Chondrocyte (in vitro differentiated cells): ENCODE results near the gene MAD1L1. TPM values are rescaled to one million over a fixed set of nuclear protein-coding genes. Genes with fewer than 3 reads are reported as not detected.

Source experiments
- DNase-seq: peaks from one replicate; pipeline ENCODE4 v3.0.0; 2021; ENCODE audit warnings: mixed read lengths, low spot score
- H3K27ac Mint-ChIP-seq: one replicate; pipeline ENCODE4 v1.8.0; 2021; ENCODE audit warnings: mild to moderate bottlenecking, moderate library complexity, mixed read lengths; ENCODE audit not compliant: unreplicated experiment
- H3K27me3 Mint-ChIP-seq: 2 replicates; pipeline ENCODE4 v1.8.0; 2021; ENCODE audit warnings: low read depth, mixed read lengths
- H3K36me3 Mint-ChIP-seq: 2 replicates; pipeline ENCODE4 v1.8.0; 2021; ENCODE audit warnings: low read depth, mixed read lengths
- H3K4me1 Mint-ChIP-seq: 2 replicates; pipeline ENCODE4 v1.8.0; 2021; ENCODE audit warnings: low read depth, mild to moderate bottlenecking, mixed read lengths
- H3K4me3 Mint-ChIP-seq: one replicate; pipeline ENCODE4 v1.8.0; 2021; ENCODE audit warnings: mild to moderate bottlenecking, moderate library complexity, mixed read lengths; ENCODE audit not compliant: unreplicated experiment
- H3K9me3 Mint-ChIP-seq: 2 replicates; pipeline ENCODE4 v1.8.0; 2021; ENCODE audit warnings: low read depth, mixed read lengths
- total RNA-seq: library from RNA; stranded (reverse); gene quantifications from 3 replicates; pipeline ENCODE4 v1.2.1, GENCODE V29; 2021
- TF ChIP-seq, protein P1 (sequence below): fragments of 200-600 bp; sonication (generic); IDR thresholded peaks from 2 replicates; pipeline ENCODE4 v1.5.0; 2021; ENCODE audit warnings: antibody characterized with exemption, mild to moderate bottlenecking, moderate library complexity

MAD1L1 gene
- total RNA-seq, 1 donor from 2014 or later, result 22.7 TPM

DNA sequence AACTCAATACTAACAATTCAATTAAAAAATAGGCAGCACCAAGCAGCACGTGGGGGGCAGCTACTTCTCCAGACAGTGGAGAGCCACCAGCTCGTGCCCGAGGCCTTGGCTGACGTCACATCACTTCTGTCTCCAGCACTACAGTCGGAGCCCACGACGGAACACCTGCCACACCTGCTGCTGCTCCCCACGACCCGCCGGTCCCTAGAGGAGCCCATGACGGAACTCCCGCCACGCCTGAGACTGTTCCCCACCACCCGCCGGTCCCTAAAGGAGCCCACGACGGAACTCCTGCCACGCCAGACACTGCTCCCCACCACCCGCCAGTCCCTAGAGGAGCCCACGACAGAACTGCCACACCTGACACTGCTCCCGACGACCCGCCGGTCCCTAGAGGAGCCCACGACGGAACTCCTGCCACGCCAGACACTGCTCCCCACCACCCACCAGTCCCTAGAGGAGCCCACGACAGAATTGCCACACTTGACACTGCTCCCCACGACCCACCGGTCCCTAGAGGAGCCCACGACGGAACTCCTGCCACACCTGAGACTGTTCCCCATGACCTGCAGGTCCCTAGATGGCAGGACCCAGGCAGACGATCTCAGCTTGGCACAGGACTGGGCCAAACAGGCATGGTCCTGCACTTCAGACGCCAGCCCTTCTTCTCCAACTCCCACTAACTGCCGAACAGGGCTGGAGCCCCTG is 304.7 kb downstream of the MAD1L1 start:
- H3K4me1 Mint-ChIP-seq, result peaks cover 33% of the 10 kb centered on the region
- peak overlapping the region; percentile 17 for H3K27ac Mint-ChIP-seq
- H3K9me3 Mint-ChIP-seq, result no peaks in the 10 kb centered on the region

DNA sequence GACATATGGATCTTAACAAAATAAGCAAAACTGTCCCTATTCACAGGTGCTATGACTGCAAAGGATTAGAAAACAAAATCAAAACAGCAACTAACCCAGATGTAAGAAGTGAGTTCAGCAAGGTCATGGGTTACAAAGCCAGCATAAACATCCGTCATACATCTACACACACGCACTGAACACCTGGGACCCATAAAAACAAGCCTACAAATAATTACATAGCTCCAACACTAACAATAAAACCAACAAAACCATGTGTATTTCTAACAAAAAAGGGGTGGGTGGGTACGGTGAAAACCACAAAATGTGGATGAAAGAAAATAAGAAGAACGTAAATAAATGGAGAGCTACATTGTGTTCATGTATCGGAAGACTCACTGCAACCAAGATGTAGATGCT is 305.8 kb downstream of the MAD1L1 start:
- H3K36me3 Mint-ChIP-seq, result peaks cover 6% of the 10 kb centered on the region
- H3K4me1 Mint-ChIP-seq, result peaks cover 33% of the 10 kb centered on the region
- no peak for DNase-seq
- no peaks in the 10 kb centered on the region for H3K27me3 Mint-ChIP-seq
- H3K27ac Mint-ChIP-seq, result no peak overlapping the region
- TF ChIP-seq, protein P1, sequence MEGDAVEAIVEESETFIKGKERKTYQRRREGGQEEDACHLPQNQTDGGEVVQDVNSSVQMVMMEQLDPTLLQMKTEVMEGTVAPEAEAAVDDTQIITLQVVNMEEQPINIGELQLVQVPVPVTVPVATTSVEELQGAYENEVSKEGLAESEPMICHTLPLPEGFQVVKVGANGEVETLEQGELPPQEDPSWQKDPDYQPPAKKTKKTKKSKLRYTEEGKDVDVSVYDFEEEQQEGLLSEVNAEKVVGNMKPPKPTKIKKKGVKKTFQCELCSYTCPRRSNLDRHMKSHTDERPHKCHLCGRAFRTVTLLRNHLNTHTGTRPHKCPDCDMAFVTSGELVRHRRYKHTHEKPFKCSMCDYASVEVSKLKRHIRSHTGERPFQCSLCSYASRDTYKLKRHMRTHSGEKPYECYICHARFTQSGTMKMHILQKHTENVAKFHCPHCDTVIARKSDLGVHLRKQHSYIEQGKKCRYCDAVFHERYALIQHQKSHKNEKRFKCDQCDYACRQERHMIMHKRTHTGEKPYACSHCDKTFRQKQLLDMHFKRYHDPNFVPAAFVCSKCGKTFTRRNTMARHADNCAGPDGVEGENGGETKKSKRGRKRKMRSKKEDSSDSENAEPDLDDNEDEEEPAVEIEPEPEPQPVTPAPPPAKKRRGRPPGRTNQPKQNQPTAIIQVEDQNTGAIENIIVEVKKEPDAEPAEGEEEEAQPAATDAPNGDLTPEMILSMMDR, result no peak
- no peak overlapping the region for H3K4me3 Mint-ChIP-seq
- no peaks in the 10 kb centered on the region for H3K9me3 Mint-ChIP-seq

More for the DNA sequence above, 304.7 kb downstream of the MAD1L1 start:
- TF ChIP-seq, protein P1, result no peak
- H3K36me3 Mint-ChIP-seq, result peaks cover 2% of the 10 kb centered on the region
- no peaks in the 10 kb centered on the region for H3K27me3 Mint-ChIP-seq
- no peak for DNase-seq
- H3K4me3 Mint-ChIP-seq, result no peak overlapping the region

DNA sequence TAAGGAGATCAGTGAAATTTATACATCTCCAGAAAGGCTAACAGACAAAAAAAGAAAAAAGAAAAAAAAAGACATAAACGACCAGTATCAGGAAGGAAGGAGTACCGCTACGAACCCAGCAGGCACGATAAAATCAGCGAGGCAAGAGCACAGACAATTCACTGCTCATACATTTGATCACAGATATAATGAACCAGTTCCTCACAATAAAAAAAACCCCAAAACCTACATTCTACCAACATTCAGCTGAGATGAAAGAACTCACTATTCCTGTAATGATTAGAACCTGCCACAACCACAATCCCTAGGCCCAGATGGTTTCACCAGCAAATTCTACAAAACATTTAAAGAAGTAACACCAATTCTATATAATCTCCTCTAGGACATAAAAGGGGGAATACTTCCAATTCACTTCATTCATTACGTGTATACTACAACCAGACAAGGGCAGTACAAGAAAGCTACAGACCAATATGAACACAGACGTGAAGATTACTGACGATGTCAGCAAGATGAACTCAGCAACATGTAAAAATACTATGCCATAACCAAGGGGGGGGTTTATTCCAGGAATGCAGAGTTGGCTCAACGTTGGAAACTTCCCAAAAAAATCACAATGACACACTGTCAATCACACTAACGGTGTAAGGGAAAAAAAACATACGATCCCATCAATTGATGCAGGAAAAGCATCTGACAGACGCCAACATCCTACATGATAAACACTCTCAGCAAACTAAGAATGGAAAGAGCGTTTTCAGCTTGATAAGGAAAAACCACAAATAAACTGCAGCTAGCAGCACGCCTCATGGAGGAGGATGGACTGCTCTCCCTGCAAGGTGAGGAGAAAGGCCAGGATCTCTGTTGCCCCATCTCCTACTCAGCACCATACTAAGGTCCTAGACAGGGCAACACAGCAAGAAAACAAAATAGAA is 306.5 kb downstream of the MAD1L1 start:
- H3K27me3 Mint-ChIP-seq, result no peaks in the 10 kb centered on the region
- no peak overlapping the region for H3K27ac Mint-ChIP-seq
- DNase-seq, result no peak
- no peaks in the 10 kb centered on the region for H3K9me3 Mint-ChIP-seq
- H3K4me3 Mint-ChIP-seq, result no peak overlapping the region
- peaks cover 6% of the 10 kb centered on the region for H3K36me3 Mint-ChIP-seq
- TF ChIP-seq, protein P1, result no peak
- peaks cover 28% of the 10 kb centered on the region for H3K4me1 Mint-ChIP-seq

DNA sequence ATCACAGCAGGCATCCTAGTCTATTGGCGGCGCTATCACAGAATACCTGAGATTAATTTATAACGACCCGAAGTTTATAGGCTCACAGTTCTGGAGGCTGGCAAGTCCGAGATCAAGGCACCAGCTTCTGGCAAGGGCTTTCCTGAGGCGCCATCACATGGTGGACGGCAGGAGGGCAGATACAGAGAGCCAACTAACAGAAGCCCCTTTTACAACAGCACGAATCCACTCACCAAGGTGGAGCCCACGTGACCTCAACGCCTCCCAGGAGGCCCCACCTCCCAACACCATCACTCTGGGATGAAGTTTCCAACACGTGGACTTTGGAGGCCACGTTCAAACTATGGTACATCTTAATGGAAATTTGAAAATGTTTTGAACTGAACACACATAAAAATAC is 307.4 kb downstream of the MAD1L1 start:
- no peaks in the 10 kb centered on the region for H3K9me3 Mint-ChIP-seq
- DNase-seq, result no peak
- H3K27ac Mint-ChIP-seq, result no peak overlapping the region
- peaks cover 6% of the 10 kb centered on the region for H3K36me3 Mint-ChIP-seq
- no peak overlapping the region for H3K4me3 Mint-ChIP-seq
- peaks cover 27% of the 10 kb centered on the region for H3K4me1 Mint-ChIP-seq
- TF ChIP-seq, protein P1, result no peak
- no peaks in the 10 kb centered on the region for H3K27me3 Mint-ChIP-seq

DNA sequence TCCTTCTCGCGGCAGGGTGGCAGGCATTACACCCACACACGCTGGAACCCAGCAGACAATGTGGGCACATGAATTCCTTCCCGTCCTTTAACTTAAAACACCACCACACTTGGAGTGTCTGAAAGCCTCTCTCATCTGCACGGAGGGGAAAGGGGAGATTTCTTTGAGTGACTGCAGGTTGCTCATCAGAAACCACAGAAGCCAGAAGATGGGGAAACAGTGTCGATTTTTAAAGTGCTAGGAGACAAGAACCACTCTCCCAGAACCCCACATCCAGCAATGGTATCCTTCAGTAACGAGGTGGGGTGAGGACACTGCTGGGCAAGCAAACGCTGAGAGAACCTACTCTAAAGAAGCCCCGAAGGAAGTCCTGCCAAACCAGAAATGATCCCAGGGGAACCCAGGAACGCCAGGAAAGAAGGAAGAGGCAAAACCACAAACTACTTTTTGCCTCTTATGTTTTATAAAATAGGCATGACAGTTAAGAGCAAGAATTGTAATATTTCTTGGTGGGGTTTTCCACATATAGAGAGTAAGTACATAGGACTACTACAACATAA is 308.4 kb downstream of the MAD1L1 start:
- TF ChIP-seq, protein P1, result no peak
- no peaks in the 10 kb centered on the region for H3K27me3 Mint-ChIP-seq
- H3K4me3 Mint-ChIP-seq, result no peak overlapping the region
- peaks cover 27% of the 10 kb centered on the region for H3K4me1 Mint-ChIP-seq
- DNase-seq, result no peak
- H3K36me3 Mint-ChIP-seq, result peaks cover 6% of the 10 kb centered on the region
- peak overlapping the region; percentile 67 for H3K27ac Mint-ChIP-seq
- no peaks in the 10 kb centered on the region for H3K9me3 Mint-ChIP-seq
